Endodermal cell (in vitro differentiated cells): ENCODE data around the gene CHRNB1. TPM values are rescaled to one million over a fixed set of nuclear protein-coding genes. Genes with fewer than 3 reads are reported as not detected.

Experiments used
- DNase-seq: peaks from one replicate; pipeline ENCODE4 v3.0.0-alpha.2; 2017
- H3K27ac ChIP-seq: 2 replicates; pipeline ENCODE4 v1.5.1; 2013; ENCODE audit warnings: mild to moderate bottlenecking, low read depth, low read length, moderate library complexity
- H3K27me3 ChIP-seq: 2 replicates; pipeline ENCODE4 v1.6.1; 2013; ENCODE audit warnings: mild to moderate bottlenecking, low read length, moderate library complexity; ENCODE audit not compliant: insufficient read depth, control insufficient read depth, poor library complexity, severe bottlenecking
- H3K36me3 ChIP-seq: 2 replicates; pipeline ENCODE4 v1.7.0; 2013; ENCODE audit warnings: mild to moderate bottlenecking, low read length, moderate library complexity; ENCODE audit not compliant: control insufficient read depth, insufficient read depth
- H3K4me1 ChIP-seq: one replicate; pipeline ENCODE4 v1.7.0; 2013; ENCODE audit warnings: low read length; ENCODE audit not compliant: control insufficient read depth, insufficient read depth
- H3K4me3 ChIP-seq: 2 replicates; pipeline ENCODE4 v1.5.1; 2013; ENCODE audit warnings: mild to moderate bottlenecking, low read length, moderate library complexity
- H3K9ac ChIP-seq: 2 replicates; pipeline ENCODE4 v1.6.1; 2013; ENCODE audit warnings: mild to moderate bottlenecking, low read length, moderate library complexity; ENCODE audit not compliant: poor library complexity, severe bottlenecking; ENCODE audit errors: extremely low read depth
- H3K9me3 ChIP-seq: 2 replicates; pipeline ENCODE4 v1.6.1; 2013; ENCODE audit warnings: mild to moderate bottlenecking, low read length, moderate library complexity; ENCODE audit not compliant: control insufficient read depth
- H3K27ac Mint-ChIP-seq: 2 replicates; pipeline ENCODE4 v1.8.0; 2020; ENCODE audit warnings: mixed read lengths
- H3K27me3 Mint-ChIP-seq: 2 replicates; pipeline ENCODE4 v1.8.0; 2021; ENCODE audit warnings: mild to moderate bottlenecking, mixed read lengths; ENCODE audit not compliant: insufficient read depth
- H3K36me3 Mint-ChIP-seq: 2 replicates; pipeline ENCODE4 v1.8.0; 2020; ENCODE audit warnings: low read depth, mixed read lengths
- H3K4me1 Mint-ChIP-seq: 2 replicates; pipeline ENCODE4 v1.8.0; 2020; ENCODE audit warnings: mixed read lengths
- H3K4me3 Mint-ChIP-seq: 2 replicates; pipeline ENCODE4 v1.8.0; 2020; ENCODE audit warnings: mild to moderate bottlenecking, moderate library complexity, mixed read lengths
- H3K9me3 Mint-ChIP-seq: 2 replicates; pipeline ENCODE4 v1.8.0; 2020; ENCODE audit warnings: mild to moderate bottlenecking, mixed read lengths
- CTCF ChIP-seq: fragments of 200-600 bp; sonication (generic); conservative IDR thresholded peaks from 2 replicates; pipeline ENCODE4 v1.5.0; 2021; ENCODE audit warnings: antibody characterized with exemption, mild to moderate bottlenecking
- WGBS, 2 experiments: methylation state at CpG; one replicate each; pipeline versions ENCODE4 v1.1.5 to v1.1.7; 2013; ENCODE audit warnings: missing lambda C conversion rate in 2 of 2, mixed read lengths in 1 of 2; ENCODE audit not compliant: insufficient coverage in 1 of 2, insufficient read length in 1 of 2; 5-methylcytosine and 5-hydroxymethylcytosine counted together
- total RNA-seq, 2 donors: library from RNA; stranded (reverse); fragmentation: NEBNext Ultra II Directional in 1 of 2; extraction: Animal tissue kit (Norgen Biotek cat#: 25700) in 1 of 2; gene quantifications; 2 replicates in 1 of 2; 3 replicates in 1 of 2; pipeline ENCODE4 v1.2.1, GENCODE V29; 2021

CHRNB1 gene
- total RNA-seq, 2 donors from 2014 or later, result 8.7 to 11.6 TPM

- H3K27ac Mint-ChIP-seq, result peak overlapping the region; percentile 19
- H3K36me3 Mint-ChIP-seq, result peaks cover 28% of the 10 kb centered on the region
- H3K4me3 ChIP-seq, result peak overlapping the region; percentile 99
- peak overlapping the region; percentile 41 for H3K9ac ChIP-seq
- peak overlapping the region; percentile 88 for H3K4me3 Mint-ChIP-seq
- H3K9me3 ChIP-seq, result no peaks in the 10 kb centered on the region
- WGBS, 2 experiments, result 73 to 83% methylated on average over 2 to 3 of the region's 3 CpGs
- no peaks in the 10 kb centered on the region for H3K4me1 ChIP-seq
- DNase-seq, result no peak
- H3K27me3 Mint-ChIP-seq, result no peaks in the 10 kb centered on the region
- H3K27me3 ChIP-seq, result no peaks in the 10 kb centered on the region
- H3K4me1 Mint-ChIP-seq, result peaks cover 46% of the 10 kb centered on the region
- H3K9me3 Mint-ChIP-seq, result no peaks in the 10 kb centered on the region
- no peak for TF ChIP-seq CTCF
- H3K27ac ChIP-seq, result no peak overlapping the region
- H3K36me3 ChIP-seq, result peaks cover 42% of the 10 kb centered on the region
These were observed 41.3 kb downstream of the CHRNB1 start for GRCh38 chr17:7486181-7486580.

- Histone ChIP-seq H3K27me3 (no peaks in the 10 kb centered on the region), H3K27ac (no peak overlapping the region), H3K4me3 (no peak overlapping the region), H3K4me1 (no peaks in the 10 kb centered on the region), H3K36me3 (peaks cover 50% of the 10 kb centered on the region), H3K9ac (no peak overlapping the region), H3K9me3 (no peaks in the 10 kb centered on the region)
- Mint-ChIP-seq H3K27ac (no peak overlapping the region), H3K27me3 (no peaks in the 10 kb centered on the region), H3K36me3 (peaks cover 54% of the 10 kb centered on the region), H3K4me1 (peaks cover 27% of the 10 kb centered on the region), H3K4me3 (no peak overlapping the region), H3K9me3 (no peaks in the 10 kb centered on the region)
- TF ChIP-seq CTCF, result no peak
- no peak for DNase-seq
- WGBS, 2 experiments, result 83 to 90% methylated on average over 8 of the region's 8 CpGs
These were observed 45.3 kb downstream of the CHRNB1 start for GRCh38 chr17:7490144-7490543.

GRCh38 chr17:7491583-7491982, 46.7 kb downstream of the CHRNB1 start:
- H3K27me3 Mint-ChIP-seq, result no peaks in the 10 kb centered on the region
- peaks cover 54% of the 10 kb centered on the region for H3K36me3 ChIP-seq
- H3K4me1 ChIP-seq, result no peaks in the 10 kb centered on the region
- peaks cover 60% of the 10 kb centered on the region for H3K36me3 Mint-ChIP-seq
- H3K27ac ChIP-seq, result no peak overlapping the region
- H3K4me3 ChIP-seq, result no peak overlapping the region
- H3K27ac Mint-ChIP-seq, result no peak overlapping the region
- TF ChIP-seq CTCF, result no peak
- H3K27me3 ChIP-seq, result no peaks in the 10 kb centered on the region
- H3K9me3 Mint-ChIP-seq, result no peaks in the 10 kb centered on the region
- no peak overlapping the region for H3K9ac ChIP-seq
- peaks cover 16% of the 10 kb centered on the region for H3K4me1 Mint-ChIP-seq
- WGBS, 2 experiments, result 93% methylated on average over 1 of the region's 1 CpG; no CpG with 5 or more reads in 1 of the 2 experiments
- no peak overlapping the region for H3K4me3 Mint-ChIP-seq
- DNase-seq, result no peak
- H3K9me3 ChIP-seq, result no peaks in the 10 kb centered on the region
